HG03521 (cell line): ENCODE measurements around the gene PNMA8B.

Experiments
- ATAC-seq: cut with Tn5 transposase; IDR thresholded peaks from one replicate; pipeline ENCODE4 v1.9.1; 2021; ENCODE audit warnings: mild to moderate bottlenecking, moderate library complexity; ENCODE audit not compliant: unreplicated experiment

The PNMA8B gene

GRCh38 chr19:46487802-46488445 lies 7.7 kb downstream of the PNMA8B start:
- ATAC-seq = no peak

GRCh38 chr19:46487178-46487801 lies 8.4 kb downstream of the PNMA8B start:
- ATAC-seq = no peak

- ATAC-seq = no peak
These were observed 9.3 kb downstream of the PNMA8B start for GRCh38 chr19:46486358-46486757.

- ATAC-seq = no peak
These were observed 11.0 kb downstream of the PNMA8B start for GRCh38 chr19:46484656-46485055.

- no peak for ATAC-seq
These were observed 13.0 kb downstream of the PNMA8B start for GRCh38 chr19:46482631-46483030.

GRCh38 chr19:46481947-46482346 lies 13.7 kb downstream of the PNMA8B start:
- no peak for ATAC-seq

- ATAC-seq = no peak
These were observed 14.3 kb downstream of the PNMA8B start for GRCh38 chr19:46481223-46481848.

GRCh38 chr19:46480415-46480814 lies 15.3 kb downstream of the PNMA8B start:
- ATAC-seq = no peak

- ATAC-seq = no peak
These were observed 17.2 kb downstream of the PNMA8B start for GRCh38 chr19:46478356-46478986.

- ATAC-seq = no peak
These were observed 19.7 kb downstream of the PNMA8B start for GRCh38 chr19:46475986-46476385.

- ATAC-seq = no peak
These were observed 21.5 kb downstream of the PNMA8B start for GRCh38 chr19:46474211-46474610.

GRCh38 chr19:46472592-46472991 lies 23.1 kb downstream of the PNMA8B start:
- no peak for ATAC-seq

GRCh38 chr19:46471811-46472543 lies 23.7 kb downstream of the PNMA8B start:
- ATAC-seq = no peak

GRCh38 chr19:46471116-46471733 lies 24.4 kb downstream of the PNMA8B start, which contains the start of gene PNMA8A:
Gene PNMA8A, minus strand, starts transcription at chr19:46471563. Its CDS starts 528 bp downstream, at chr19:46471035.
- ATAC-seq = no peak

- ATAC-seq = no peak
These were observed 25.3 kb downstream of the PNMA8B start for GRCh38 chr19:46470376-46470775.

GRCh38 chr19:46469541-46470185 lies 26.0 kb downstream of the PNMA8B start:
- ATAC-seq = no peak

- no peak for ATAC-seq
These were observed 29.0 kb downstream of the PNMA8B start for GRCh38 chr19:46466536-46467196.

GRCh38 chr19:46463516-46463915 lies 32.2 kb downstream of the PNMA8B start:
- no peak for ATAC-seq

- no peak for ATAC-seq
These were observed 34.1 kb downstream of the PNMA8B start for GRCh38 chr19:46461537-46461936.

GRCh38 chr19:46460981-46461380 lies 34.7 kb downstream of the PNMA8B start:
- ATAC-seq = no peak
